GM19395 (cell line): ENCODE data around the gene DOK4.
"Not testable (repeated sequence)": the region's sequence is repeated elsewhere in the genome, so short reads cannot be mapped to it uniquely, and the experiment has no call there.

Experiments
- ATAC-seq: cut with Tn5 transposase; IDR thresholded peaks from one replicate; pipeline ENCODE4 v1.9.1; 2021; ENCODE audit warnings: mild to moderate bottlenecking, moderate library complexity; ENCODE audit not compliant: unreplicated experiment

Gene DOK4

GRCh38 chr16:57503366-57503765 is 17.1 kb upstream of the DOK4 start:
- no peak for ATAC-seq

- ATAC-seq, result no peak
Observed at GRCh38 chr16:57502048-57502775, 15.9 kb upstream of the DOK4 start.

- no peak for ATAC-seq
Observed at GRCh38 chr16:57501492-57501891, 15.2 kb upstream of the DOK4 start.

GRCh38 chr16:57500578-57501111 is 14.4 kb upstream of the DOK4 start:
- no peak for ATAC-seq

- ATAC-seq, result not testable (repeated sequence)
Observed at GRCh38 chr16:57499941-57500340, 13.6 kb upstream of the DOK4 start.

- no peak for ATAC-seq
Observed at GRCh38 chr16:57498031-57498430, 11.7 kb upstream of the DOK4 start.

- no peak for ATAC-seq
Observed at GRCh38 chr16:57497121-57497520, 10.8 kb upstream of the DOK4 start.

GRCh38 chr16:57493767-57494166 is 7.5 kb upstream of the DOK4 start:
- no peak for ATAC-seq

- no peak for ATAC-seq
Observed at GRCh38 chr16:57489229-57489628, 2.9 kb upstream of the DOK4 start.

- ATAC-seq, result no peak
Observed at GRCh38 chr16:57486858-57487834, 853 bp upstream of the DOK4 start.

- no peak for ATAC-seq
Observed at GRCh38 chr16:57485091-57485915, 990 bp downstream of the DOK4 start.

GRCh38 chr16:57484515-57485005 is 1.7 kb downstream of the DOK4 start:
- no peak for ATAC-seq

- ATAC-seq, result no peak
Observed at GRCh38 chr16:57483725-57484514, 2.4 kb downstream of the DOK4 start.

- no peak for ATAC-seq
Observed at GRCh38 chr16:57482845-57483545, 3.3 kb downstream of the DOK4 start.

GRCh38 chr16:57481421-57481820 is 4.9 kb downstream of the DOK4 start:
- no peak for ATAC-seq

- ATAC-seq, result no peak
Observed at GRCh38 chr16:57480754-57481230, 5.5 kb downstream of the DOK4 start.

GRCh38 chr16:57479976-57480753 is 6.1 kb downstream of the DOK4 start:
- no peak for ATAC-seq
